Stomach (tissue), 9 donors: ENCODE results near the gene EMCN. TPM values are rescaled to one million over a fixed set of nuclear protein-coding genes. Genes with fewer than 3 reads are reported as not detected.

Experiments used
- DNase-seq, 2 donors: peaks; one replicate each; pipeline versions ENCODE4 v3.0.0 to v3.0.0-alpha.2; 2013 to 2019
- H3K27ac ChIP-seq, 5 donors: fragments of 200-600 bp in 4 of 5; sonication (generic) in 4 of 5; one replicate each; pipeline ENCODE4 v1.5.1; 2013 to 2019; ENCODE audit warnings: mild to moderate bottlenecking in 1 of 5, moderate library complexity in 1 of 5
- H3K27me3 ChIP-seq, 3 donors: fragments of 200-600 bp; sonication (generic); one replicate each; pipeline ENCODE4 v1.5.1; 2017 to 2019; ENCODE audit warnings: mixed run types in 1 of 3
- H3K36me3 ChIP-seq, 4 donors: fragments of 200-600 bp; sonication (generic); 1 replicate in 3 of 4; 2 replicates in 1 of 4; pipeline ENCODE4 v1.5.1; 2016 to 2019
- H3K4me1 ChIP-seq, 4 donors: fragments of 200-600 bp; sonication (generic); one replicate each; pipeline ENCODE4 v1.5.1; 2016 to 2019
- H3K4me3 ChIP-seq, 4 donors: fragments of 200-600 bp; sonication (generic) in 3 of 4; one replicate each; pipeline ENCODE4 v1.5.1; 2016 to 2019; ENCODE audit warnings: mild to moderate bottlenecking in 1 of 4
- H3K9me3 ChIP-seq, 4 donors: fragments of 200-600 bp; sonication (generic); one replicate each; pipeline ENCODE4 v1.5.1; 2016 to 2019
- CTCF ChIP-seq, 7 experiments: fragments of 450-650 bp in 4 of 7; fragments of 200-600 bp in 3 of 7; sonication (generic) in 3 of 7; IDR thresholded peaks; one replicate each; pipeline ENCODE4 v1.5.1; 2016 to 2019; ENCODE audit warnings: antibody characterized with exemption in 7 of 7, control low read depth in 2 of 7, mild to moderate bottlenecking in 1 of 7
- EP300 ChIP-seq: sonication (generic); formaldehyde crosslinking; IDR thresholded peaks from one replicate; pipeline ENCODE4 v1.6.1; 2017; ENCODE audit warnings: antibody characterized with exemption
- POLR2A ChIP-seq, 4 donors: fragments of 450-650 bp; IDR thresholded peaks; one replicate each; pipeline ENCODE4 v1.6.1; 2016; ENCODE audit warnings: antibody characterized with exemption in 4 of 4, control low read depth in 2 of 4, mild to moderate bottlenecking in 1 of 4, moderate library complexity in 1 of 4
- POLR2AphosphoS5 ChIP-seq, 3 donors: sonication (generic); formaldehyde crosslinking; IDR thresholded peaks; one replicate each; pipeline ENCODE4 v1.6.1; 2016; ENCODE audit warnings: antibody characterized with exemption in 3 of 3
- WGBS, 5 donors: extraction: QIAGEN DNeasy Blood & Tissue Kit in 3 of 5; methylation state at CpG; one replicate each; pipeline versions ENCODE4 v1.1.5 to v1.1.7; 2013 to 2018; 5-methylcytosine and 5-hydroxymethylcytosine counted together
- intact Hi-C: fragments of 100-400 bp; cut with DNase I; formaldehyde crosslinking; loops from one replicate; pipeline ENCODE4 v1.15.1; 2023; ENCODE audit warnings: low total_unique reads
- polyA plus RNA-seq, 3 donors: library from polyadenylated mRNA; stranded (reverse); fragments of 200-250 nt; gene quantifications; one replicate each; pipeline ENCODE4 v1.2.3, GENCODE V29; 2013
- total RNA-seq, 5 donors: library from RNA; depleted of rRNA; stranded (reverse); fragments of >200 nt; gene quantifications; one replicate each; pipeline versions ENCODE4 v1.1.0 to v1.2.3, GENCODE V29; 2014 to 2016
- donor health status: healthy with polysubstance abuse.
- donor health status: Bipolar disorder and iron deficiency.
- donor health status: healthy.

EMCN gene
- total and polyA plus RNA-seq, 8 donors: 0.29 to 16.2 (median 3.2) TPM; not detected in 2

- no peaks in the 10 kb centered on the region for H3K9me3 ChIP-seq
- H3K4me1 ChIP-seq: no peaks in the 10 kb centered on the region
- H3K36me3 ChIP-seq: no peaks in the 10 kb centered on the region
- no peak for DNase-seq
- intact Hi-C loops: no loop called here
- 84 to 87% (median 86%) methylated on average over 2 of the region's 2 CpGs for WGBS, 5 donors
- H3K27ac ChIP-seq: no peak overlapping the region
- no peak overlapping the region for H3K4me3 ChIP-seq
- TF ChIP-seq CTCF (IDR thresholded peaks at IDR 0.05) (no peak), POLR2A (IDR thresholded peaks at IDR 0.05) (no peak), EP300 (no peak), POLR2AphosphoS5 (IDR thresholded peaks at IDR 0.05) (no peak)
- no peaks in the 10 kb centered on the region for H3K27me3 ChIP-seq
Measured at GRCh38 chr4:100450449-100450848, 67.4 kb downstream of the EMCN start.

DNA sequence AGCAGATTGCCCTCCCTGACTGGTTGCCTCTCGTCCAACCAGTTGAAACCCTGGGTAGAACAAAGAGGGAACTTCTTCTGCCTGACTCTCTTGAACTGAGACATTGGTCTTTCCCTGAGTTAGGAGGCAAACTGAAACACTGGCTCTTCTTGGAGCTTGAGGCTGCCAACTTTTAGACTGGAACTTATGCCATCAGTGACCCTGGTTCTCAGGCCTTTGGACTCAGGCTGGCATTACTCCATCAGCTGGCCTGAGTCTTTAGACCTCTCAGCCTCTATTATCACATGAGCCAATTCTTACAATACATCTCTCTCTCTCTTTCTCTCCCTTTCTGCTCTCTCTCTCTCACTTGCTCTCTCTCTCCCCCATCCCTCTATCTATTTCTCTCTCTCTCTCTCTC, 86.4 kb downstream of the EMCN start:
- Histone ChIP-seq H3K4me3 (no peak overlapping the region), H3K9me3 (peaks cover 0 to 3% (median 0%) of the 10 kb centered on the region in 4 donors), H3K27me3 (no peaks in the 10 kb centered on the region), H3K27ac (no peak overlapping the region), H3K4me1 (no peaks in the 10 kb centered on the region), H3K36me3 (no peaks in the 10 kb centered on the region)
- intact Hi-C loops: no loop called here
- no peak for DNase-seq
- TF ChIP-seq EP300 (no peak), POLR2AphosphoS5 (IDR thresholded peaks at IDR 0.05) (no peak), POLR2A (IDR thresholded peaks at IDR 0.05) (no peak)
- 79 to 95% (median 88%) methylated on average over 1 of the region's 1 CpG for WGBS, 5 donors

DNA sequence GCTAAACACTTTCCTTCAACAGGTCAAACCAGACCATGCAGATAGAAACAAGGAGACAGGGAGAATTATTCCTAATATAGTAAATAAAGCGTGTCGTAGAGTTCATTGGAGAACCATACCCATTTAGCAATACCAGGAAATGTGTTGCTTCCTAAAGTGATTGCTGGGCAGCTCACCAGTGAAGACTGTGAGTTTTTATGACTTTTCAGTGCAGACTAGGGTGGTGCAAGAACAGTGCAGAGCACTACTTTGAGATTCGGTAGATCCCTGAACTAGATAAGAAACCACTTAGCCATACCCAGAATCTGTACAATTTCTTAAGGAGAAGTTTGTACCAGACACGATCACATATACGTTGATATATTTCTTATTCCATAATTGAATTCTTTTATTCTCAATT, 87.4 kb downstream of the EMCN start:
- no peaks in the 10 kb centered on the region for H3K4me1 ChIP-seq
- H3K27me3 ChIP-seq: no peaks in the 10 kb centered on the region
- peaks cover 0 to 2% (median 0%) of the 10 kb centered on the region in 4 donors for H3K9me3 ChIP-seq
- DNase-seq: no peak
- no peaks in the 10 kb centered on the region for H3K36me3 ChIP-seq
- no peak for TF ChIP-seq CTCF (IDR thresholded peaks at IDR 0.05)
- intact Hi-C loops: no loop called here
- WGBS, 5 donors: 60 to 75% (median 74%) methylated on average over 5 of the region's 5 CpGs
- no peak overlapping the region for H3K4me3 ChIP-seq
- H3K27ac ChIP-seq: no peak overlapping the region

DNA sequence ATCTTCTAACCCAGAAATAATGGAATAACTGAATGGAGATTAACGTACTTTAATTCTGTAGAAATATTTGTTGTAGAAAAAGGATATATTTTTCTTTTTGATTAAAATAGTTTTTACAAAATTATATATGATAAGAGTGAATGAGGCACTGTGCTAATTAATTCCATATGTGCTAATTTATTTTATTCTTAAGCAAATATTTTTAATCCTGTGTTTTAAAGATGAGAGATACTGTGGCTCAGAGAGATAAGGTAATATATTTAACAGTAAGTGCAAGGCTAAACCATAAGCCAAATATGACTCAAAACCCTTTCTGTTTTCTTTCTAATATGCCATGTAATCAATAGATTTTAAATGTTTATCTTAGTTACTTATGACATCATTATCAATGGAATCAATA, 88.2 kb downstream of the EMCN start:
- Histone ChIP-seq H3K27ac (no peak overlapping the region), H3K27me3 (no peaks in the 10 kb centered on the region), H3K36me3 (no peaks in the 10 kb centered on the region), H3K4me3 (no peak overlapping the region), H3K9me3 (no peaks in the 10 kb centered on the region), H3K4me1 (no peaks in the 10 kb centered on the region)
- no peak for TF ChIP-seq CTCF (IDR thresholded peaks at IDR 0.05)
- TF ChIP-seq POLR2AphosphoS5 (IDR thresholded peaks at IDR 0.05): no peak
- TF ChIP-seq EP300: no peak
- no peak for TF ChIP-seq POLR2A (IDR thresholded peaks at IDR 0.05)
- no peak for DNase-seq
- intact Hi-C loops: no loop called here
- 89 to 96% (median 95%) methylated on average over 1 of the region's 1 CpG for WGBS, 5 donors

- intact Hi-C loops: no loop called here
- TF ChIP-seq CTCF (IDR thresholded peaks at IDR 0.05) (no peak), POLR2AphosphoS5 (IDR thresholded peaks at IDR 0.05) (no peak), POLR2A (IDR thresholded peaks at IDR 0.05) (no peak), EP300 (no peak)
- WGBS, 5 donors: 91 to 98% (median 92%) methylated on average over 2 of the region's 2 CpGs
Measured at GRCh38 chr4:100428051-100428450, 89.8 kb downstream of the EMCN start.

More at GRCh38 chr4:100428051-100428450, 89.8 kb downstream of the EMCN start:
- H3K36me3 ChIP-seq: no peaks in the 10 kb centered on the region
- H3K27ac ChIP-seq: no peak overlapping the region
- H3K27me3 ChIP-seq: no peaks in the 10 kb centered on the region
- H3K9me3 ChIP-seq: no peaks in the 10 kb centered on the region
- DNase-seq: no peak
- no peak overlapping the region for H3K4me3 ChIP-seq
- H3K4me1 ChIP-seq: no peaks in the 10 kb centered on the region
